Neural cell (in vitro differentiated cells): Measurements from ENCODE around the gene SLC35B4.

Experiments
- EP300 ChIP-seq: fragments of 450-650 bp; conservative IDR thresholded peaks from 2 replicates; pipeline ENCODE4 v1.6.1; 2014; ENCODE audit warnings: antibody characterized with exemption, mild to moderate bottlenecking, moderate library complexity; ENCODE audit not compliant: poor library complexity, severe bottlenecking
- POLR2AphosphoS5 ChIP-seq: IDR thresholded peaks from 2 replicates; pipeline ENCODE4 v1.6.1; 2012
- RAD21 ChIP-seq: fragments of 450-650 bp; conservative IDR thresholded peaks from 2 replicates; pipeline ENCODE4 v1.6.1; 2014; ENCODE audit warnings: antibody characterized with exemption, mild to moderate bottlenecking, moderate library complexity
- SMC3 ChIP-seq: fragments of 450-650 bp; conservative IDR thresholded peaks from 2 replicates; pipeline ENCODE4 v1.6.1; 2014; ENCODE audit warnings: antibody characterized with exemption, mild to moderate bottlenecking, moderate library complexity; ENCODE audit not compliant: poor library complexity
- TAF1 ChIP-seq: IDR thresholded peaks from 2 replicates; pipeline ENCODE4 v1.6.1; 2012; ENCODE audit warnings: low read depth
- TF ChIP-seq, protein P1 (sequence below): fragments of 450-650 bp; IDR thresholded peaks from 2 replicates; pipeline ENCODE4 v1.5.1; 2014; ENCODE audit warnings: antibody characterized with exemption, mild to moderate bottlenecking, moderate library complexity; ENCODE audit not compliant: poor library complexity, severe bottlenecking

DNA sequence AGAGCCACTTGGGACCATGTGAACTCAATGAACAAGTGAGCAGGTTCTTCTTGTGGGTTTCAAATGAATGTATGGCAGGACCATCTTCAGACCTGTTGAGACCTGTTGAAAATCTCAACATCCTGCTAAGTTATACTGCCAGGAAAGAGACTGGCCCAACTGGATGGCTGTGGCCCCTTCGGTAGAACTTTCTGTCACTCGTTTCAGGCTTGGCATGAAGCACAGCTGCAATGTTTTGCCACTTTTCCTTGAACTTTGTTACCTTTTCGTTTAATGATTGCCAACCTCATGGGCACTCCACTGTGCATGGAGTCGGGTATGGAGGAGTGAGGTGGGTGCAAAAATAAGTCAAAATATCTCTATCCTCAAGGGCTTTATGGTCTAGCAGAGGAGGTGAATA lies 36.7 kb upstream of the SLC35B4 start:
- TF ChIP-seq POLR2AphosphoS5 (no peak), SMC3 (no peak), EP300 (no peak), RAD21 (no peak), TAF1 (no peak)
- TF ChIP-seq, protein P1, sequence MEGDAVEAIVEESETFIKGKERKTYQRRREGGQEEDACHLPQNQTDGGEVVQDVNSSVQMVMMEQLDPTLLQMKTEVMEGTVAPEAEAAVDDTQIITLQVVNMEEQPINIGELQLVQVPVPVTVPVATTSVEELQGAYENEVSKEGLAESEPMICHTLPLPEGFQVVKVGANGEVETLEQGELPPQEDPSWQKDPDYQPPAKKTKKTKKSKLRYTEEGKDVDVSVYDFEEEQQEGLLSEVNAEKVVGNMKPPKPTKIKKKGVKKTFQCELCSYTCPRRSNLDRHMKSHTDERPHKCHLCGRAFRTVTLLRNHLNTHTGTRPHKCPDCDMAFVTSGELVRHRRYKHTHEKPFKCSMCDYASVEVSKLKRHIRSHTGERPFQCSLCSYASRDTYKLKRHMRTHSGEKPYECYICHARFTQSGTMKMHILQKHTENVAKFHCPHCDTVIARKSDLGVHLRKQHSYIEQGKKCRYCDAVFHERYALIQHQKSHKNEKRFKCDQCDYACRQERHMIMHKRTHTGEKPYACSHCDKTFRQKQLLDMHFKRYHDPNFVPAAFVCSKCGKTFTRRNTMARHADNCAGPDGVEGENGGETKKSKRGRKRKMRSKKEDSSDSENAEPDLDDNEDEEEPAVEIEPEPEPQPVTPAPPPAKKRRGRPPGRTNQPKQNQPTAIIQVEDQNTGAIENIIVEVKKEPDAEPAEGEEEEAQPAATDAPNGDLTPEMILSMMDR = no peak
